Activated CD4-positive, alpha-beta T cell treated with anti-CD3 and anti-CD28 coated beads, Interleukin-2, amount 50 U/mL, for 24 hours (primary cell): ENCODE data around the gene L3MBTL4.

Experiments
- DNase-seq, 2 donors: peaks; one replicate each; pipeline ENCODE4 v3.0.0-alpha.2; 2020; ENCODE audit warnings: low read depth in 1 of 2, low spot score in 1 of 2

L3MBTL4 gene

GRCh38 chr18:6367208-6367607 is 47.5 kb downstream of the L3MBTL4 start:
- DNase-seq: no peak

- no peak for DNase-seq
These were observed 47.9 kb downstream of the L3MBTL4 start for GRCh38 chr18:6366776-6367175.

- no peak for DNase-seq
These were observed 49.3 kb downstream of the L3MBTL4 start for GRCh38 chr18:6365385-6365784.

- DNase-seq: no peak
These were observed 51.5 kb downstream of the L3MBTL4 start for GRCh38 chr18:6363216-6363615.

GRCh38 chr18:6362559-6363129 is 52.1 kb downstream of the L3MBTL4 start:
- DNase-seq: no peak

- no peak for DNase-seq
These were observed 57.0 kb downstream of the L3MBTL4 start for GRCh38 chr18:6357668-6358067.

- DNase-seq: no peak
These were observed 58.7 kb downstream of the L3MBTL4 start for GRCh38 chr18:6355789-6356589.

GRCh38 chr18:6352275-6352674 is 62.4 kb downstream of the L3MBTL4 start:
- DNase-seq: no peak

- no peak for DNase-seq
These were observed 71.7 kb downstream of the L3MBTL4 start for GRCh38 chr18:6342990-6343389.

- no peak for DNase-seq
These were observed 73.0 kb downstream of the L3MBTL4 start for GRCh38 chr18:6341709-6342108.

- no peak for DNase-seq
These were observed 73.4 kb downstream of the L3MBTL4 start for GRCh38 chr18:6341303-6341702.

- no peak for DNase-seq
These were observed 74.6 kb downstream of the L3MBTL4 start for GRCh38 chr18:6340121-6340520.

- no peak for DNase-seq
These were observed 78.5 kb downstream of the L3MBTL4 start for GRCh38 chr18:6336239-6336638.

GRCh38 chr18:6333981-6334380 is 80.7 kb downstream of the L3MBTL4 start:
- DNase-seq: no peak

- DNase-seq: no peak
These were observed 82.8 kb downstream of the L3MBTL4 start for GRCh38 chr18:6331872-6332271.

GRCh38 chr18:6330786-6331185 is 83.9 kb downstream of the L3MBTL4 start:
- DNase-seq: no peak

GRCh38 chr18:6328621-6329010 is 86.1 kb downstream of the L3MBTL4 start:
- DNase-seq: no peak

GRCh38 chr18:6327895-6328620 is 86.7 kb downstream of the L3MBTL4 start:
- no peak for DNase-seq

- DNase-seq: no peak
These were observed 87.2 kb downstream of the L3MBTL4 start for GRCh38 chr18:6327485-6327884.

- DNase-seq: no peak
These were observed 88.1 kb downstream of the L3MBTL4 start for GRCh38 chr18:6326566-6326965.

- no peak for DNase-seq
These were observed 91.3 kb downstream of the L3MBTL4 start for GRCh38 chr18:6323319-6323889.
